Adrenal gland (tissue), 5 donors: ENCODE results near the gene SOX18.

ENCODE experiments used
- POLR2A ChIP-seq, 2 donors: fragments of 450-650 bp; IDR thresholded peaks; one replicate each; pipeline ENCODE4 v1.6.1; 2017; ENCODE audit warnings: antibody characterized with exemption in 2 of 2, mild to moderate bottlenecking in 2 of 2, moderate library complexity in 1 of 2
- TF ChIP-seq, protein P1 (sequence below), 6 experiments: fragments of 450-650 bp in 4 of 6; fragments of 200-600 bp in 2 of 6; sonication (generic) in 1 of 6; IDR thresholded peaks; 1 replicate in 5 of 6; 2 replicates in 1 of 6; pipeline versions ENCODE4 v1.5.1 to v1.8.0; 2016 to 2021; ENCODE audit warnings: antibody characterized with exemption in 6 of 6, mild to moderate bottlenecking in 2 of 6, moderate library complexity in 1 of 6
- donor health status: DM: no; HTN: no; CAD: no.

DNA sequence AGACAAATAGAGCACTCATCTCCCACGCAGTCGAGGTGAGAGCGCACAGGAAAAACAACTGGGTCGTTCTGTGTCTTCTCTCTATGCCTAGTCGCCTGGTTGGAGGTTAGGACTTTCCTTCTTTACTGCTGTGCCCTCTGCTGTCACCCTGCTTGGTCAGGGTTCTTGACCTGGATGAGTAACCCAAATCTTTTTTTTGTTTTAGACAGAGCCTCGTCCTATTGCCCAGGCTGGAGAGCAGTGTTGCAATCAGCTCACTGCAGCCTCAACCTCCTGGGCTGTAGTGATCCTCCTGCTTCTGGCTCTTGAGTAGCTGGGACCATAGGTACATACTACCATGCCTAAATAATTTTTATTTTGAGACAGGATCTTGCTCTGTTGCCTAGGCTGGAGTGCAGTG, 44.0 kb downstream of the SOX18 start:
- TF ChIP-seq, protein P1, sequence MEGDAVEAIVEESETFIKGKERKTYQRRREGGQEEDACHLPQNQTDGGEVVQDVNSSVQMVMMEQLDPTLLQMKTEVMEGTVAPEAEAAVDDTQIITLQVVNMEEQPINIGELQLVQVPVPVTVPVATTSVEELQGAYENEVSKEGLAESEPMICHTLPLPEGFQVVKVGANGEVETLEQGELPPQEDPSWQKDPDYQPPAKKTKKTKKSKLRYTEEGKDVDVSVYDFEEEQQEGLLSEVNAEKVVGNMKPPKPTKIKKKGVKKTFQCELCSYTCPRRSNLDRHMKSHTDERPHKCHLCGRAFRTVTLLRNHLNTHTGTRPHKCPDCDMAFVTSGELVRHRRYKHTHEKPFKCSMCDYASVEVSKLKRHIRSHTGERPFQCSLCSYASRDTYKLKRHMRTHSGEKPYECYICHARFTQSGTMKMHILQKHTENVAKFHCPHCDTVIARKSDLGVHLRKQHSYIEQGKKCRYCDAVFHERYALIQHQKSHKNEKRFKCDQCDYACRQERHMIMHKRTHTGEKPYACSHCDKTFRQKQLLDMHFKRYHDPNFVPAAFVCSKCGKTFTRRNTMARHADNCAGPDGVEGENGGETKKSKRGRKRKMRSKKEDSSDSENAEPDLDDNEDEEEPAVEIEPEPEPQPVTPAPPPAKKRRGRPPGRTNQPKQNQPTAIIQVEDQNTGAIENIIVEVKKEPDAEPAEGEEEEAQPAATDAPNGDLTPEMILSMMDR (IDR thresholded peaks at IDR 0.05) = no peak
- TF ChIP-seq POLR2A (IDR thresholded peaks at IDR 0.05) = no peak
